Measurements from ENCODE around the gene AEBP2.

- TF ChIP-seq POLR2A (IDR thresholded peaks at IDR 0.05) (no peak), CTCF (IDR thresholded peaks at IDR 0.05) (no peak), POLR2AphosphoS5 (IDR thresholded peaks at IDR 0.05) (no peak)
Observed at GRCh38 chr12:19457561-19457960, 18.3 kb downstream of the AEBP2 start.

Data from suprapubic skin (tissue), 4 donors.